Erythroblast (primary cell): ENCODE measurements around the gene MUTYH.

ENCODE experiments used
- GATA1 ChIP-seq: IDR thresholded peaks from 2 replicates; pipeline ENCODE4 v1.6.1; 2011; ENCODE audit warnings: low read depth, mild to moderate bottlenecking, control low read depth, low read length, moderate library complexity
- POLR2A ChIP-seq: IDR thresholded peaks from 2 replicates; pipeline ENCODE4 v1.6.1; 2011; ENCODE audit warnings: mild to moderate bottlenecking, low read length

- TF ChIP-seq POLR2A (no peak), GATA1 (no peak)
Measured at GRCh38 chr1:45327644-45328515, 12.4 kb downstream of the MUTYH start.
